HepG2 (cell line): ENCODE data around the gene FAM110D. TPM values are rescaled to one million over a fixed set of nuclear protein-coding genes. Genes with fewer than 3 reads are reported as not detected.

Source experiments
- CHD2 ChIP-seq: IDR thresholded peaks from 2 replicates; pipeline ENCODE4 v1.6.1; 2011; ENCODE audit warnings: low read depth, low read length, improper control_type of control experiment
- ESRRA ChIP-seq: sonication (generic); formaldehyde crosslinking; IDR thresholded peaks from 2 replicates; pipeline ENCODE4 v1.5.1; 2020; ENCODE audit warnings: mild to moderate bottlenecking, low read depth, missing genetic modification reagents
- ETV5 ChIP-seq: IDR thresholded peaks from 2 replicates; pipeline ENCODE4 v1.6.1; 2018; ENCODE audit warnings: missing biosample characterization, missing genetic modification reagents, inconsistent platforms, borderline replicate concordance
- HNRNPLL ChIP-seq: fragments of 200-400 bp; formaldehyde crosslinking; IDR thresholded peaks from 2 replicates; pipeline ENCODE4 v1.6.1; 2017; ENCODE audit warnings: mild to moderate bottlenecking, low read depth, low read length; ENCODE audit not compliant: poor library complexity, severe bottlenecking
- PAF1 ChIP-seq: IDR thresholded peaks from 2 replicates; pipeline ENCODE4 v1.6.1; 2016; ENCODE audit warnings: missing genetic modification reagents, missing compliant biosample characterization
- PTBP1 ChIP-seq: fragments of 200-400 bp; formaldehyde crosslinking; IDR thresholded peaks from 2 replicates; pipeline ENCODE4 v1.6.1; 2018; ENCODE audit warnings: low read length, low read depth; ENCODE audit not compliant: poor library complexity, severe bottlenecking
- RARA ChIP-seq: IDR thresholded peaks from 2 replicates; pipeline ENCODE4 v1.6.1; 2016; ENCODE audit warnings: missing genetic modification reagents, missing compliant biosample characterization
- RBM39 ChIP-seq: fragments of 200-400 bp; formaldehyde crosslinking; IDR thresholded peaks from one replicate; pipeline ENCODE4 v1.6.1; 2018; ENCODE audit warnings: antibody characterized with exemption, mild to moderate bottlenecking, low read depth, low read length; ENCODE audit not compliant: poor library complexity, severe bottlenecking
- SAFB2 ChIP-seq: sonication (generic); formaldehyde crosslinking; IDR thresholded peaks from 2 replicates; pipeline ENCODE4 v1.5.1; 2020; ENCODE audit warnings: missing genetic modification reagents, low read depth, mild to moderate bottlenecking, borderline replicate concordance
- ZNF207 ChIP-seq: fragments of 450-650 bp; IDR thresholded peaks from 2 replicates; pipeline ENCODE4 v1.6.1; 2016; ENCODE audit warnings: antibody characterized with exemption, borderline replicate concordance
- ZNF547 ChIP-seq: sonication (generic); formaldehyde crosslinking; IDR thresholded peaks from 2 replicates; pipeline ENCODE4 v1.5.1; 2020; ENCODE audit warnings: mild to moderate bottlenecking, missing genetic modification reagents
- ZNF713 ChIP-seq: sonication (generic); formaldehyde crosslinking; IDR thresholded peaks from 2 replicates; pipeline ENCODE4 v1.4.0; 2020; ENCODE audit warnings: mild to moderate bottlenecking, missing genetic modification reagents
- ZSCAN20 ChIP-seq: sonication (generic); formaldehyde crosslinking; IDR thresholded peaks from 2 replicates; pipeline ENCODE4 v1.4.0; 2020; ENCODE audit warnings: missing genetic modification reagents, mild to moderate bottlenecking, borderline replicate concordance
- polyA plus RNA-seq, 8 experiments: library from polyadenylated mRNA; depleted of rRNA in 3 of 8; stranded (reverse) in 7 of 8; unstranded in 1 of 8; fragments of >200 nt; fragmentation: Illumina TruSeq in 4 of 8; extraction: Trizol in 4 of 8; gene quantifications; 2 replicates each; pipeline versions ENCODE4 v1.2.1 to v1.2.3, GENCODE V29; 2011 to 2016; ENCODE audit warnings: low read depth in 4 of 8, missing spikeins in 1 of 8, mixed read lengths in 1 of 8; ENCODE audit not compliant: insufficient read depth in 1 of 8
- total RNA-seq, 5 experiments: library from RNA; depleted of rRNA; stranded (reverse); fragments of >200 nt; fragmentation: Illumina TruSeq; extraction: Trizol; gene quantifications; 2 replicates each; pipeline ENCODE4 v1.2.3, GENCODE V29; 2016; ENCODE audit warnings: low read depth in 1 of 5
- TF ChIP-seq, protein P1 (sequence below): sonication (generic); formaldehyde crosslinking; conservative IDR thresholded peaks from 2 replicates; pipeline ENCODE4 v1.4.0; 2020; ENCODE audit warnings: missing genetic modification reagents
- TF ChIP-seq, protein P2 (sequence below): sonication (generic); formaldehyde crosslinking; IDR thresholded peaks from 2 replicates; pipeline ENCODE4 v1.5.0; 2020; ENCODE audit warnings: mild to moderate bottlenecking, missing genetic modification reagents, moderate library complexity
- TF ChIP-seq, protein P3 (sequence below): sonication (generic); formaldehyde crosslinking; IDR thresholded peaks from 2 replicates; pipeline ENCODE4 v1.5.1; 2020; ENCODE audit warnings: missing genetic modification reagents, mild to moderate bottlenecking, borderline replicate concordance

FAM110D gene
- total and polyA plus RNA-seq, 2 of the 13 experiments (the other 11 are each of a cell fraction or from before 2014, with no cell fraction given), result not detected

DNA sequence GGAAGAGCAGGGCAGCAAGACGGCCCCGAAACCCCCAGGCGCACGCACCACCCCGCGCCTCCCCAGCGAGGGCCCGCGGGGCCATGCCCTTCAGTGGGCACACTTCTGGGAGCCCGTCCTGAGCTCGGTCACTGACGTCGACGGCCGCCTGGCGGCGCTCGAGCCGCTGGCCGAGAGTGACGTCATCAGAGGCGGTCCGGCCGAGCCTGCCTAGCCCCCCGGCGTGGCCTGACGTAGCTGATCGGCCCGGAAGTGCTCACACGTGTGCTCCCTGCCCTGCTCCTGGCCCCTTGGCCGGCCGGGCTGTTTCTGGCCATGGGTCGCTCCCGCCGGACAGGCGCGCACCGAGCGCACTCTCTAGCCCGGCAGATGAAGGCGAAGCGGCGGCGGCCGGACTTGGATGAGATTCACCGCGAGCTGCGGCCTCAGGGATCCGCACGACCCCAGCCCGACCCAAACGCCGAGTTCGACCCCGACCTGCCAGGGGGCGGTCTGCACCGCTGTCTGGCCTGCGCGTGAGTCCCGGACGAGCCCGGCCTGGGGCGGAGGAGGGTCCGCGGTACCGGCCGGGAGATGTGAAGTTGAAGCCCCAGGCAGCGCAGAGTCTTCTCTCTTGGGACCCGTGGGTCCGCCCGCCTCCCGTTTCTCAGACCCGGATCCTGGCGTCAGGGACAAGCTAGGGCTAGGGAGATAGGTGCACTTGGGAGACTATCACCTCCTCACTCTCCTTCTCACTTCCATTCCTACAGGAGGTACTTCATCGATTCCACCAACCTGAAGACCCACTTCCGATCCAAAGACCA lies 11.0 kb downstream of the FAM110D start, which contains the start of gene ZNF593 (continued):
- TF ChIP-seq, protein P1, sequence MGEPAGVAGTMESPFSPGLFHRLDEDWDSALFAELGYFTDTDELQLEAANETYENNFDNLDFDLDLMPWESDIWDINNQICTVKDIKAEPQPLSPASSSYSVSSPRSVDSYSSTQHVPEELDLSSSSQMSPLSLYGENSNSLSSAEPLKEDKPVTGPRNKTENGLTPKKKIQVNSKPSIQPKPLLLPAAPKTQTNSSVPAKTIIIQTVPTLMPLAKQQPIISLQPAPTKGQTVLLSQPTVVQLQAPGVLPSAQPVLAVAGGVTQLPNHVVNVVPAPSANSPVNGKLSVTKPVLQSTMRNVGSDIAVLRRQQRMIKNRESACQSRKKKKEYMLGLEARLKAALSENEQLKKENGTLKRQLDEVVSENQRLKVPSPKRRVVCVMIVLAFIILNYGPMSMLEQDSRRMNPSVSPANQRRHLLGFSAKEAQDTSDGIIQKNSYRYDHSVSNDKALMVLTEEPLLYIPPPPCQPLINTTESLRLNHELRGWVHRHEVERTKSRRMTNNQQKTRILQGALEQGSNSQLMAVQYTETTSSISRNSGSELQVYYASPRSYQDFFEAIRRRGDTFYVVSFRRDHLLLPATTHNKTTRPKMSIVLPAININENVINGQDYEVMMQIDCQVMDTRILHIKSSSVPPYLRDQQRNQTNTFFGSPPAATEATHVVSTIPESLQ (CRISPR knock-in tag), result no peak
- TF ChIP-seq ZSCAN20 (CRISPR knock-in tag) (0 out of 2 replicates have a peak, but pooled peaks have one; percentile 37), RBM39 (peak; percentile 59), ETV5 (CRISPR knock-in tag) (peak; percentile 91), ZNF547 (peak; percentile 90), HNRNPLL (peak; percentile 64), PTBP1 (peak; percentile 84), PAF1 (no peak), CHD2 (no peak), ZNF713 (CRISPR knock-in tag) (no peak), ESRRA (peak; percentile 79), ZNF207 (no peak), RARA (CRISPR knock-in tag) (peak; percentile 52), SAFB2 (peak; percentile 79; the same call in 1 of the 2 replicates)
- TF ChIP-seq, protein P2, sequence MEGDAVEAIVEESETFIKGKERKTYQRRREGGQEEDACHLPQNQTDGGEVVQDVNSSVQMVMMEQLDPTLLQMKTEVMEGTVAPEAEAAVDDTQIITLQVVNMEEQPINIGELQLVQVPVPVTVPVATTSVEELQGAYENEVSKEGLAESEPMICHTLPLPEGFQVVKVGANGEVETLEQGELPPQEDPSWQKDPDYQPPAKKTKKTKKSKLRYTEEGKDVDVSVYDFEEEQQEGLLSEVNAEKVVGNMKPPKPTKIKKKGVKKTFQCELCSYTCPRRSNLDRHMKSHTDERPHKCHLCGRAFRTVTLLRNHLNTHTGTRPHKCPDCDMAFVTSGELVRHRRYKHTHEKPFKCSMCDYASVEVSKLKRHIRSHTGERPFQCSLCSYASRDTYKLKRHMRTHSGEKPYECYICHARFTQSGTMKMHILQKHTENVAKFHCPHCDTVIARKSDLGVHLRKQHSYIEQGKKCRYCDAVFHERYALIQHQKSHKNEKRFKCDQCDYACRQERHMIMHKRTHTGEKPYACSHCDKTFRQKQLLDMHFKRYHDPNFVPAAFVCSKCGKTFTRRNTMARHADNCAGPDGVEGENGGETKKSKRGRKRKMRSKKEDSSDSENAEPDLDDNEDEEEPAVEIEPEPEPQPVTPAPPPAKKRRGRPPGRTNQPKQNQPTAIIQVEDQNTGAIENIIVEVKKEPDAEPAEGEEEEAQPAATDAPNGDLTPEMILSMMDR (CRISPR knock-in tag), result peak; percentile 98
- TF ChIP-seq, protein P3, sequence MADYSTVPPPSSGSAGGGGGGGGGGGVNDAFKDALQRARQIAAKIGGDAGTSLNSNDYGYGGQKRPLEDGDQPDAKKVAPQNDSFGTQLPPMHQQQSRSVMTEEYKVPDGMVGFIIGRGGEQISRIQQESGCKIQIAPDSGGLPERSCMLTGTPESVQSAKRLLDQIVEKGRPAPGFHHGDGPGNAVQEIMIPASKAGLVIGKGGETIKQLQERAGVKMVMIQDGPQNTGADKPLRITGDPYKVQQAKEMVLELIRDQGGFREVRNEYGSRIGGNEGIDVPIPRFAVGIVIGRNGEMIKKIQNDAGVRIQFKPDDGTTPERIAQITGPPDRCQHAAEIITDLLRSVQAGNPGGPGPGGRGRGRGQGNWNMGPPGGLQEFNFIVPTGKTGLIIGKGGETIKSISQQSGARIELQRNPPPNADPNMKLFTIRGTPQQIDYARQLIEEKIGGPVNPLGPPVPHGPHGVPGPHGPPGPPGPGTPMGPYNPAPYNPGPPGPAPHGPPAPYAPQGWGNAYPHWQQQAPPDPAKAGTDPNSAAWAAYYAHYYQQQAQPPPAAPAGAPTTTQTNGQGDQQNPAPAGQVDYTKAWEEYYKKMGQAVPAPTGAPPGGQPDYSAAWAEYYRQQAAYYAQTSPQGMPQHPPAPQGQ, result peak; percentile 69; the same call in 1 of the 2 replicates
